ENCODE measurements around the gene NUDT15. TPM values are rescaled to one million over a fixed set of nuclear protein-coding genes. Genes with fewer than 3 reads are reported as not detected.

Gene NUDT15
- total RNA-seq, 2 donors from 2014 or later, result 42.0 to 59.8 TPM

GRCh38 chr13:48072787-48073186 lies 35.3 kb downstream of the NUDT15 start:
- no peaks in the 10 kb centered on the region for H3K27me3 Mint-ChIP-seq (ENCODE audit: insufficient read depth)
- Histone ChIP-seq H3K4me1 (ENCODE audit: control insufficient read depth, insufficient read depth, low read length) (no peaks in the 10 kb centered on the region), H3K36me3 (ENCODE audit: control insufficient read depth, insufficient read depth, low read length) (peaks cover 100% of the 10 kb centered on the region), H3K9me3 (ENCODE audit: control insufficient read depth, low read length) (peaks cover 97% of the 10 kb centered on the region), H3K27ac (ENCODE audit: low read depth, low read length) (no peak overlapping the region), H3K9ac (ENCODE audit: extremely low read depth, low read length, poor library complexity, severe bottlenecking) (no peak overlapping the region), H3K27me3 (ENCODE audit: control insufficient read depth, insufficient read depth, low read length, poor library complexity, severe bottlenecking) (no peaks in the 10 kb centered on the region), H3K4me3 (ENCODE audit: low read length) (peak overlapping the region; percentile 0)
- TF ChIP-seq, protein P1, sequence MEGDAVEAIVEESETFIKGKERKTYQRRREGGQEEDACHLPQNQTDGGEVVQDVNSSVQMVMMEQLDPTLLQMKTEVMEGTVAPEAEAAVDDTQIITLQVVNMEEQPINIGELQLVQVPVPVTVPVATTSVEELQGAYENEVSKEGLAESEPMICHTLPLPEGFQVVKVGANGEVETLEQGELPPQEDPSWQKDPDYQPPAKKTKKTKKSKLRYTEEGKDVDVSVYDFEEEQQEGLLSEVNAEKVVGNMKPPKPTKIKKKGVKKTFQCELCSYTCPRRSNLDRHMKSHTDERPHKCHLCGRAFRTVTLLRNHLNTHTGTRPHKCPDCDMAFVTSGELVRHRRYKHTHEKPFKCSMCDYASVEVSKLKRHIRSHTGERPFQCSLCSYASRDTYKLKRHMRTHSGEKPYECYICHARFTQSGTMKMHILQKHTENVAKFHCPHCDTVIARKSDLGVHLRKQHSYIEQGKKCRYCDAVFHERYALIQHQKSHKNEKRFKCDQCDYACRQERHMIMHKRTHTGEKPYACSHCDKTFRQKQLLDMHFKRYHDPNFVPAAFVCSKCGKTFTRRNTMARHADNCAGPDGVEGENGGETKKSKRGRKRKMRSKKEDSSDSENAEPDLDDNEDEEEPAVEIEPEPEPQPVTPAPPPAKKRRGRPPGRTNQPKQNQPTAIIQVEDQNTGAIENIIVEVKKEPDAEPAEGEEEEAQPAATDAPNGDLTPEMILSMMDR (conservative IDR thresholded peaks at IDR 0.05), result no peak
- H3K4me1 Mint-ChIP-seq, result no peaks in the 10 kb centered on the region
- H3K27ac Mint-ChIP-seq, result no peak overlapping the region
- peaks cover 81% of the 10 kb centered on the region for H3K9me3 Mint-ChIP-seq
- H3K36me3 Mint-ChIP-seq (ENCODE audit: low read depth), result peaks cover 99% of the 10 kb centered on the region
- no peak overlapping the region for H3K4me3 Mint-ChIP-seq
- no peak for DNase-seq
- 97 to 100% methylated on average over 1 to 2 of the region's 2 CpGs for WGBS, 2 experiments (ENCODE audit: insufficient coverage in 1 of 2, insufficient read length in 1 of 2)

DNA sequence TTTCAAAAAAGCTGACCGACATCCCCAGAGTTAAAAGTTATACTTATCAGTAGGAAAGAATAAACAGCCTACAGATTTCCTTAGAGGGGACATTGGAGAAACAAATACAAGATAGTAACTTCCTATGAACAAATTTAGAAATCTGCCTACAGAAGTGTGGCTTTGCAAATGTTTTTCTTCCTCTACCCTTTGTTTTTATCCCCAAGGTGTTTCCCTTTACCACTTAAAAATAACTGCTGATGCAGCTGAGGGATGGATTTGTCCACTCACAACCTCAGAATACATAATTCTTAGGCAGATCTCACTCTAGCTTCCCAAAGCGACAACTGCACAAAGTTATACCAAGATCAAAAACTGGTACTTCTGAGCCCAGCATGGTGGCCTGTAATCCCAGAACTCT lies 36.5 kb downstream of the NUDT15 start:
- H3K27me3 Mint-ChIP-seq (ENCODE audit: insufficient read depth), result no peaks in the 10 kb centered on the region

DNA sequence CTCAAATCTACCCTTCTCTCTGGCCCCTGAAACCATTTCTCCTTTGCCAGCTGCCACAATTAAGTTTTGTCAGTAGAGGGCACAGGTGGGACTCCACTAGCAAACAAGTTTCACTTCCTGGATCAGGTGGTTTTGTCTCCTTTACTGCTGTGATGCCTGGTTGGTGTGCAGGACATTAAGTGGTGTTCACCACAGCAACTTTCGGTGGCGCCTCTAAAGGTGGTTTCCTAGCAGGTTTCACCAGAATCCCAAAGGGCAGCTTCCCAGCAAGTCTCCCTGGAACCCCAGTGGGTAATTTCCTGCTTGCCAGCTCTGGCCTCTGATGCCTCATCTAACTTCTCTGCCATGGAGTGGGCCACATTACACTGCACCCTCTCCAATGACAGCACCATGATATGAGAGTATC lies 40.7 kb downstream of the NUDT15 start:
- Histone ChIP-seq H3K27me3 (ENCODE audit: control insufficient read depth, insufficient read depth, low read length, poor library complexity, severe bottlenecking) (no peaks in the 10 kb centered on the region), H3K9me3 (ENCODE audit: control insufficient read depth, low read length) (peaks cover 43% of the 10 kb centered on the region), H3K36me3 (ENCODE audit: control insufficient read depth, insufficient read depth, low read length) (peaks cover 94% of the 10 kb centered on the region), H3K27ac (ENCODE audit: low read depth, low read length) (no peak overlapping the region), H3K4me3 (ENCODE audit: low read length) (no peak overlapping the region), H3K4me1 (ENCODE audit: control insufficient read depth, insufficient read depth, low read length) (no peaks in the 10 kb centered on the region), H3K9ac (ENCODE audit: extremely low read depth, low read length, poor library complexity, severe bottlenecking) (no peak overlapping the region)
- 48 to 50% methylated on average over 2 of the region's 2 CpGs for WGBS, 2 experiments (ENCODE audit: insufficient coverage in 1 of 2, insufficient read length in 1 of 2)
- Mint-ChIP-seq H3K27ac (no peak overlapping the region), H3K4me3 (no peak overlapping the region), H3K4me1 (no peaks in the 10 kb centered on the region), H3K27me3 (ENCODE audit: insufficient read depth) (no peaks in the 10 kb centered on the region), H3K36me3 (ENCODE audit: low read depth) (peaks cover 91% of the 10 kb centered on the region), H3K9me3 (peaks cover 26% of the 10 kb centered on the region)
- peak; percentile 51 for DNase-seq
- TF ChIP-seq, protein P1 (conservative IDR thresholded peaks at IDR 0.05), result peak; percentile 56

More for the DNA sequence above, 36.5 kb downstream of the NUDT15 start:
- H3K9me3 ChIP-seq (ENCODE audit: control insufficient read depth, low read length), result peaks cover 85% of the 10 kb centered on the region
- no peak overlapping the region for H3K27ac Mint-ChIP-seq
- no peak overlapping the region for H3K4me3 Mint-ChIP-seq
- TF ChIP-seq, protein P1 (conservative IDR thresholded peaks at IDR 0.05), result no peak
- no peaks in the 10 kb centered on the region for H3K27me3 ChIP-seq (ENCODE audit: control insufficient read depth, insufficient read depth, low read length, poor library complexity, severe bottlenecking)
- H3K9me3 Mint-ChIP-seq, result peaks cover 68% of the 10 kb centered on the region
- peak overlapping the region; percentile 17 for H3K4me3 ChIP-seq (ENCODE audit: low read length)
- no peak overlapping the region for H3K9ac ChIP-seq (ENCODE audit: extremely low read depth, low read length, poor library complexity, severe bottlenecking)
- H3K4me1 ChIP-seq (ENCODE audit: control insufficient read depth, insufficient read depth, low read length), result no peaks in the 10 kb centered on the region
- DNase-seq, result no peak
- H3K4me1 Mint-ChIP-seq, result no peaks in the 10 kb centered on the region
- H3K27ac ChIP-seq (ENCODE audit: low read depth, low read length), result no peak overlapping the region
- H3K36me3 Mint-ChIP-seq (ENCODE audit: low read depth), result peaks cover 97% of the 10 kb centered on the region
- 91 to 100% methylated on average over 1 of the region's 2 CpGs for WGBS, 2 experiments (ENCODE audit: insufficient coverage in 1 of 2, insufficient read length in 1 of 2)
- peaks cover 98% of the 10 kb centered on the region for H3K36me3 ChIP-seq (ENCODE audit: control insufficient read depth, insufficient read depth, low read length)
